GM21528 (cell line): ENCODE results near the gene ACACB.

ENCODE experiments used
- ATAC-seq: cut with Tn5 transposase; IDR thresholded peaks from one replicate; pipeline ENCODE4 v1.9.1; 2021; ENCODE audit warnings: mild to moderate bottlenecking, moderate library complexity; ENCODE audit not compliant: unreplicated experiment, low FRiP score

The ACACB gene

DNA sequence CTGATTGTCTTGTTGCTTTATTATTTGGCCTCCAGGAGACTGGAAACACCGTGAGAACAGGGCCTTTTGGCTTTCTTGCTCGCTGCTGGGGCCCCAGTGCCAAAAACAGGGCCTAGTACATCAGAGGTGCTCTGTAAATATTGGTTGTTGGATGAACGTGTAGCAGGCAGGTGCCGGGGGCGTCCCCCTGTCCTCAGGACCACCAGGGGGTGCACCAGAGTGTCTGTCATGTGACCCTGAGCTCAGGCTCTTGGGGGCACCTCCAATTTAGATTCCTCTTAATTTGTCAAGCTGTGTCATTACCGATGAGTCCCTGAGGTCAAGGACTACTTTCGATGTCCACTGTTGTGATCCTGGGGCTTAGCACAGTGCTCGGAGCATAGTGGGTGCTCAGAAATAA, 87.1 kb downstream of the ACACB start:
- no peak for ATAC-seq

DNA sequence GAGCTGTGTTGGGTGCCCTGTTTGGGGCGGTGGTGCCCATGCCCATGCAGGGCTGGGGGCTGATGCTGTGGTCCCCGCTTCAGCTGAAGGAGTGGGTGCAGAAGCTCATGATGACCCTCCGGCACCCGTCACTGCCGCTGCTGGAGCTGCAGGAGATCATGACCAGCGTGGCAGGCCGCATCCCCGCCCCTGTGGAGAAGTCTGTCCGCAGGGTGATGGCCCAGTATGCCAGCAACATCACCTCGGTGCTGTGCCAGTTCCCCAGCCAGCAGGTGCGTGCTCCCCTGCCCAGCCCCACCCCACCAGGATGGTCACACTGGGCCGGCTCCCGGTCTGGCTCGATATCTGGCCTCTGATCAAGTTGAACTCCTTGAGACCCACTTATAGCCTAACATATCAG, 92.7 kb downstream of the ACACB start:
- ATAC-seq: no peak

DNA sequence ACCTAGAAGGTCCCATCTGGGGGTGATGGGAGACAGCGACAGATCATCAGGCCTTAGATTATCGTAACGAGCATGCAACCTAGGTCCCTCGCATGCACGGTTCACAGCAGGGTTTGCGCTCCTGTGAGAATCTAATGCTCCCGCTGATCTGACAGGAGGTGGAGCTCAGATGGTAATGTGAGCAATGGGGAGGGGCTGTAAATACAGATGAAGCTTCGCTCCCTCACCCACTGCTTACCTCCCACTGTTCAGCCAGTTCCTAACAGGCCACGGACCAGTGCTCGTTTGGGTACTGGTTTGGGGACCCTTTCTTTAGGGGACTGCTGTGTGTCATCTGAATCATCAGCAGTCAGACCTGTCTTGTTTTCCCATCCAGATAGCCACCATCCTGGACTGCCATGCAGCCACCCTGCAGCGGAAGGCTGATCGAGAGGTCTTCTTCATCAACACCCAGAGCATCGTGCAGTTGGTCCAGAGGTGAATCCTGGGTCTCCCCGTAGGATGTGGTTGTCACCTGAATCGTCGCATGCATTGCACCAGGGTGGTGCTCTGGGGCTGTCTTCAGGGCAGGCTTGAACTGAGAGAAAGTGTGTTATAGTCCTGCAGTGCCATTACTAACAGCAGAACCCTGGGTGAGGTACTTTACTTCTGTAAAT, 96.2 kb downstream of the ACACB start:
- ATAC-seq: no peak

DNA sequence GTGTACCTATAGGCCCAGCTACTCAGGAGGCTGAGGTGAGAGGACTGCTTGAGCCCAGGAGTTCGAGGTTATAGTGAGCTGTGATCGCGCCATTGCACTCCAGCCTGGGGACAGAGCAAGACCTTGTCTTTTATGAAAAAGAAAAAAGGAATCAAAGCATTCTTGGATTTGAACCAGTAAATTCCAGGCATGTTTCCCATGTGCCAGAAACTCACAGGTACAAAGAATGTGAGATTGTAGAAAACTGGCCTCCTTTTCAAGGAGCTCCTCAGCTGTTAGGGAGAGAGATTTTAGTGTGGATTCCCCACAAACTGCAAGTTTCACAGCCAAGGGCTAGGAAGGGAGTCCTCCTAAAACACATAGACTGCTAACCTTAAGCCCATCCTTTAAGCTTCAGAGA, 97.7 kb downstream of the ACACB start:
- no peak for ATAC-seq

DNA sequence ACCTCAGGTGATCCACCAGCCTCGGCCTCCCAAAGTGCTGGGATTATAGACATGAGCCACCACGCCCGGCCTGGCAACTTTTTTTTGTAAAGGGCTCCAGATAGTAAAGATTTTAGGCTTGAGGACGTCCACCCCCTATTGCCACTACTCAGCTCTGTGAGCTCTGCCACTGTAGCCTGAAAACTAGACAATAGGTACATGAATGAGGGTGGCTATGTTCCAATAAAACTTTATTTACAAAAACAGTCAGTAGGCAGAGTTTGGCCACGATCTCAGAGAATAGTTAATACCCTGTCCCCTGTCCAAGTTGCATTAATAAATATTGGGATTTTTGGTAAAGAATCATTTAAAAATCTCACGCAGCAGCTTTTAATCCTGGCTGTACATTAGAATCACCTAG, 102.6 kb downstream of the ACACB start:
- ATAC-seq: no peak

DNA sequence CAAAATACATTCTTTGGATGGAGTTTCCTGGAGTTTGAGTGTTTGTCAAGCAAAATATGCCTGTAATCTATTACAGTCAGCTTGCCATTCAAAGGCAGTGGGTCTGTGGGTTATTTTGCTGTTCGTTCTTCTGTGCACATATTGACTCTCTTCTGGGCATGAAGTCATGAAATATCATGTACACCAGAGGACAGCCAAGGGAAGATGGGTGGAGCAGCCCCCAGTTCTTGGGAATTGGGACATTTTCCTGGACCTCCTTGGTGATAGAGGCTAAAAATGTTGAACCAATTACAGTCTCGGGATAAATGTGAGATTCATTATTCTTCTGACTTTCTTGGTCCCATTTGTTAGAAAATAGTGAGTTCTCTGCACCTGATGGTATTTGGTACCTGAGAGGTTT, 103.6 kb downstream of the ACACB start:
- ATAC-seq: no peak

DNA sequence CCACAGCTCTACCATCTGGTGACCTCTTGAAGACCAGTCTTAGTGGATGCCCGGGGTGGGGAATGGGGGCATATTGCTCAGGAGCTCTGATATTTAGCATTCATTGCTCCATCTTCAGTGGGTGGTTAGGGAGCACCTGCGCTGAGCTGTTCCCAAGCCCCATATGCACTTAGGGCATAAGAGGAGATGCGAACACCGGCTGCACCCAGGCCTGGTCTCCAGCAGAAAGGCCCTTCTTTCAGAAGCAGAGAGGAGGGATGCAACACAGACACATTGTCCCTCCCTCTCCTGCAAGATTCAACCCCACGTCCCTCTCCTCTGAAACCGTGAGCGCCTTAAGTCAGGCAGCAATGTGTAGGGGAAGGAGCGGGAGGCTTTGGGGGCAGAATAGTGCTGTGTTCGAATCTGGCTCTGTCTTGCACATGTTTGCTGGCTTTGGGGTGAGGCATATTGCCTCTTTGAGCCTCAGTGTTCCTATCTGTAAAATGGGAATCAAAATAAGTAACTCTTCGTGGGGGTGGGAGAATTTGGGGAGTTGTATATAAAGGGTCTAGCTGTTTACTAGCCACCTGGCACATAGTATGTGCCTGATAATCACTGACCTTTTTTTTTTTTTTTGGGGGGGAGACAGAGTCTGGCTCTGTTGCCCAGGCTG, 105.0 kb downstream of the ACACB start:
- ATAC-seq: no peak

DNA sequence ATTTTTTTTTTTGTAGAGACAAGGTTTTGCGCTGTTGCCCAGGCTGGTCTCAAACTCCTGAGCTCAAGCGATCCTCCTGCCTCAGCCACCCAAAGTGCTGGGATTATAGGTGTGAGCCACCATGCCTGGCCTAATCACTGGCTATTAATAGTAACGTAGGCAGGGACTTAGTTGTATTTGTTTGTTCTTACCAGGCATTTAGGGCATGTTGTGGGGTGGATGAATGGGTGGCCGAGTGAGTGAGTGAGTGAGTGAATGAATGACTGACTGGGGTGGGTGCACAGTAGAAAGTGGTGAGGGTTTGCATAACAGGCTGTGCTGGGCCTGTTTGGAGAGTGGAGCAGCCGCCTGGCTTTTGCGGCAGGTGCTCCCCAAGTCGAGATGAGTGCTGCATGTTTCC, 105.7 kb downstream of the ACACB start:
- no peak for ATAC-seq

DNA sequence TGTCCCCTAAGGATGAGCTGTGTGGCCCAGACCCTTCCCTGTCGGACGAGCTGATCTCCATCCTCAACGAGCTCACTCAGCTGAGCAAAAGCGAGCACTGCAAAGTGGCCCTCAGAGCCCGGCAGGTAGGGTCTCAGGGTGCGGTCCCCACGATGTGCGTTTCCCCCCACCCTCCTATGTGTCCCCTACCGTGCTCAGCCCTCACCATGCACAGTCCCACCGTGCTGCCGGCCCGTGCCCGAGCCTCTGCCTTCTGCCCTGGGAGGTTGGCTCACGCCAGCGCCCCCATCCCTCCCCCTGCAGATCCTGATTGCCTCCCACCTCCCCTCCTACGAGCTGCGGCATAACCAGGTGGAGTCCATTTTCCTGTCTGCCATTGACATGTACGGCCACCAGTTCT, 106.1 kb downstream of the ACACB start:
- ATAC-seq: no peak

DNA sequence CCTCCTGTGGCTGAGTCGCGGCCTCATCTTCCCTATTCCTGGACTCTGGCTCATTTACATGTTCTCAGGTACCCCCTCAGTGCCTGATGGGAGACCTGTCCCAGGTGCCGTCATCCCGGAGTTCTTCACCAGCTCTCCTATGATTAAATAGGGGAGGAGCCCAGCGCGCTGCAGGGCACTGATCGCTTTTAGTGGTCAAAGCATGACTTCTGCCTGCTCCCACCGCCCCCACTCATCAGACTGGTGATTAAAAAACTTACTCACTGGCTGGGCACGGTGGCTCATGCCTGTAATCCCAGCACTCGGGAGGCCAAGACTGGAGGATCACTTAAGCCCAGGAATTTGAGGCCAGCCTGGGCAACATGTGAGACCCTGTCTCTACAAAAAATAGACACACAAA, 106.8 kb downstream of the ACACB start:
- ATAC-seq: no peak

DNA sequence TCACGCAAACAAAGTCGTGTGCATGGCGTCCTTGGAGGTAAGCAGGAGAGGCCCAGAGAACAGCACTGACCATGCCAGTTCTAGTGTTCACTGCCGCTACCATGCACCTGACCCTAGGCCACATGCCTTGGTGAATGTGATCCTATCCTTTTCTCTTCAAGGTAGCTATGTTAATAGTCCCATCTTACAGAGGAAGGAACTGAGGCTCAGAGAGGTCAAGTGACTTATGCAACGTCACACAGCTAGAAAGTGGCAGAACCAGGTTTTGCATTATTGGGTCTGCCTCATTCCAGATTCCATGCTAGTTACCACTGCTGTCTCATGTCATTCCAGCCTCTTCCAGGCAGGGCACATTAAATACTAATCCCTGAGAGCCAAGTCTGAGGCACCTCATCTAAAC, 107.5 kb downstream of the ACACB start:
- no peak for ATAC-seq

DNA sequence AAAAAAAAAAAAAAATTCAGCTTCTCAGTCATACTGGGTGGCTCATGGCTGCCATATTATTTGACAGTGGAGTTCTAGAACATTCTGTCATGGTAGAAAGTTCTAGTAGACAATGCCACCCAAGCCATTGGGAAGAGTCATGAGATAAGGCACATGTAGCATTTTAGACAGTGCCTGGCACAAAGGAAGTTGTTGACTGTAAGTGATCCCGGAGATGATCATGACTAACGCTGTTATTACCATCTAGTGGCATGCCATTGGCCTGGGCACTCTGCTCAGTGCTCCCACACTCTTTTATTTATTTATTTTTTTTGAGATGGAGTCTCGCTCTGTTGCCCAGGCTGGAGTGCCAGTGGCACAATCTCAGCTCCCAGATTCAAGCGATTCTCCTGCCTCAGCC, 112.3 kb downstream of the ACACB start:
- no peak for ATAC-seq

DNA sequence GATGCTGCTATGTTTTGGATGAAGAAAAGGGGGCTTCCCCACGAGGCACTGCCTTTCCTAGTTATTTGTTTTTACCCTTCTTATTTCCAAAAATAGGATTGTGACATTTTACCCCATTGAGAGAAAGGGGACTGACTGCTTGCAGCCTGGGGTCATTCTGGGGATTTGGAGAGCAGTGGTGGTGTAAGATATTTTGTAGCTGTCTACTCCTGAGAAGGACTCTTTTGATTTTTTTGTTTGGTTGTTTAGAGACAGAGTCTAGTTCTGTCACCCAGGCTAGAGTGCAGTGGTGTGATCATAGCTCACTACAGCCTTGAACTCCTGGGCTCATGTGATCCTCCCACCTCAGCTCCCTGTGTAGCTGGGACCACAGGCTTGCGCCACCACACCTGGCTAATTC, 113.8 kb downstream of the ACACB start:
- no peak for ATAC-seq

DNA sequence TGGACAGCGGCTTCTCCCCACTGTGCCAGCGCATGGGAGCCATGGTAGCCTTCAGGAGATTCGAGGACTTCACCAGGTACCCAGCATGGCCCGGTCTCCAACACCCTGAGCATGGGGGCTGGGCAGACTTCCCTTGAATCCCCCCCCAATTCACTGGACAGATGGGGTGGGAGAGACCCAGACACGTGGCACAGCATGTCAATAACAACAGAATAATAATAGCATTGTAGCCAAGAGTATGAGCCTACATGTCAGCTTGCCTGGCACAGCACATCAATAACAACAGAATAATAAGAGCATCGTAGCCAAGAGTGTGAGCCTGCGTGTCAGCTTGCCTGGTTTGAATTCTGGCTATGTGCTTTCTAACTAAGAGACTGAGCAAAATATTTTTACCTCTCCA, 116.3 kb downstream of the ACACB start:
- no peak for ATAC-seq

DNA sequence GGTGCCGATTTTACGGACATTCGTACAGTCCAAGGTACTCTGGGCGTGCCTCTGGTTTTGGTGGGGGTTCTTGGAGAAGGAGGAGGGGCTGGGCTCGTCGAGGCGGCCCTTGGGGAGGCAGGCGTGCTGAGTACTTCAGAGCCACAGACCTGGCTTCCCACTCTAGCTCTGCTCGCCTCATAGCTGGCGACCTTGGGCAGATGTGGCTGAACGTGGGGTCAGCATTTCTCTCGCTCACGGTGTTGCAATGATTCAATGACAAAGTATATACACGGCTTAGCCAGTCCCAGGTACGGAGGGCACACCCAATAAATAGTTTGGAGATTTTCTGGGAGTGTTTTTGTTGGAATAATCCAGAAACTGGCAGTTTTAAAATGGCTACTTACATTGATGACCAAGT, 117.6 kb downstream of the ACACB start:
- ATAC-seq: no peak

DNA sequence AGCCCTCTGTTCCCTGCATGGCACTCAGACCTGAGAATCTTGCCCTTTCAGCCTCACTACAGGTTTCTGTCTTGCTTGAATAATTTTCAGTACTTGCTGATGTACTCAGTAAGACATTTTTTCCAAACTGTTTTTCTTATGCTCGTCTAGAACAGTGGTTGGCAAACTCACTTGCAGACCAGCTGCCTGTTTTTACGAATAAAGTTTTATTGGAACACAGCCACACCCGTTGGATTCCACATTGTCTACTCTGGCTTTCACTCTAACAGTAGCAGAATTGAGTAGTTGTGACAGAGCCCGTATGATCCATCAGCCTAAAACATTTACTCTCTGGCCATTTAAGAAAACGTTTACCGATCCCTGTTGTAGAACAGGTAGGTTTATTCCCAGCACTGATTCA, 119.9 kb downstream of the ACACB start:
- ATAC-seq: no peak

DNA sequence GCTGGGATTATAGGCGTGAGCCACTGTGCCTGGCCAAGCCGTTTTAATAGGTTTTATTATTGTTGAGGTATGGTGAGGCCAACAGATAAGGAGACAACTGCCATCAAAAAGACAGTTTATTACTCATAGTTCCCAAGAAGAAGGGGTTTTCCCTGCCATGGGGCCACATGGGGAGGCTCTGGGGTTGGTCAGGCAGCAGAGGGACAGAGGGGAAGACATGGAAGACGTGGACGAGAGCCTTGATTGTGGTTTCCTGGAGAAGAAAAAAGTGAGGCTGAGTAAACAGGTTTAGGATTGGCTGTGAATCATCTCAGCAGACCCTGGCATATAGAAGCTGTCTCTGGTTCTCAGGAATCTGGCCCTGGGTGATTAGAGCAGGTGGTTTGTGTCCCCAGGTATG, 122.8 kb downstream of the ACACB start:
- ATAC-seq: no peak

DNA sequence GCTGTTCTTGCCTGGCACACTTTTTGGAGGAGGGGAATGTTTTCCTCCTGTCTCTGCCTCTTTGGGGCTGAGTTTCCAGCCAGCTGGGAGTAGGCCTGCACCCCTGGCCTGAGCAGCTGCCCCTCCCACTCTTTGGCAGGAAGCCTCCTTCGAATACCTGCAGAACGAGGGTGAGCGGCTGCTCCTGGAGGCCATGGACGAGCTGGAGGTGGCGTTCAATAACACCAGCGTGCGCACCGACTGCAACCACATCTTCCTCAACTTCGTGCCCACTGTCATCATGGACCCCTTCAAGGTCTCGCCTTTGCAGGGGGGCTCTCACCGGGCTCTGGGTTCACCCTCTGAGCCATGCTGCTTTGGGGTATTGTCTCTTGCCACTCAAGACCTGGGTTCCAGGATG, 123.3 kb downstream of the ACACB start:
- no peak for ATAC-seq

DNA sequence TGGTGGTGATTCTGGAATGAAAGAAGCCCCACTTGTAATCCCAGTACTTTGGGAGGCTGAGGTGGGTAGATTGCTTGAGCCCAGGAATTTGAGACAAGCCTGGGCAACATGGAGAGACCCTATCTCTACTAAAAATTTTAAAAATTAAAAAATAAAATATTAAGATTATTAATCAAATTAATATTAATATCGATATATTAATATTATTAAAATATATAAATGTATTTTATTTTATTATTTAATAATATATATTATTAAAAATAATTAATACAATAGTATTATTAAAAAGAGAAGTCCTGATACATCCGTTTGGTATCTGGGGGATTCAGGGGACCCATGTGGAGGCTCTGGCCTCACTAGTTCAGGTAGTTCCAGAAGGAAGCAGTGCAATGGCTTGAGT, 124.0 kb downstream of the ACACB start:
- ATAC-seq: no peak

DNA sequence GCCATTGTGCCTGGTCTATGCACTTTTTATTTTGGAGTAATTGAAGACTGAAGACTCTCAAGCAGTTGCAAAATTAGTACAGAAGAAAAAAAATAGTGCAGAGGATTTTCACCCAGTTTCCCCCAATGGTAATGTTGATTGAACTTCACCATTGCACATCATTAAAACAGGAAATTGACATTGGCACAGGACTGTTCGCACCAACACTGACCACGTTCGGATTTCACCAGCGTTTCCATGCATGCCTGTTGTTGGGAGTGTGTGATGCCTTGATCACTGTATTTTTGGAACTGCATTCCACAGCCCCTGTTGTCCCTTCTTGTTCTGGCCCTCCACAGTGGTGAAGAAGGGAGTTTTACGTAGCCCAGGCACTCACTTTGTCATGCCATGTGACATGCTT, 125.5 kb downstream of the ACACB start:
- no peak for ATAC-seq

DNA sequence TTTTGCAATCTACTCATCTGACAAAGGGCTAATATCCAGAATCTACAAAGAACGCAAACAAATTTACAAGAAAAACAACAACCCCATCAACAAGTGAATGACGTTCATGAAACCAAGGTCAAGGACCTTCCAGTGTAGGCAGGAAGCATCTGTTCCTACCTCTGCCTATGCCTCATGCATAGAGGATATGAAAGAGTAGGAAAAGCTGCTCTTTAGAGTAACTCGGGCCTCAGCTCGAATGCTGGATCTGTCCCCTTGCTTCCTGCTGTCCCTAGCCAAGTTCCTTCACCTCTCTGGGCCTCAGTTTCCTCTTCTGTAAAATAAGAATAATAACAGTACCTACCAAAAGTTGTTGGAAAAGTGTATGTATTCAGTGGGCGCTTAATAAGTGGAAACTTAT, 127.7 kb downstream of the ACACB start:
- ATAC-seq: no peak

DNA sequence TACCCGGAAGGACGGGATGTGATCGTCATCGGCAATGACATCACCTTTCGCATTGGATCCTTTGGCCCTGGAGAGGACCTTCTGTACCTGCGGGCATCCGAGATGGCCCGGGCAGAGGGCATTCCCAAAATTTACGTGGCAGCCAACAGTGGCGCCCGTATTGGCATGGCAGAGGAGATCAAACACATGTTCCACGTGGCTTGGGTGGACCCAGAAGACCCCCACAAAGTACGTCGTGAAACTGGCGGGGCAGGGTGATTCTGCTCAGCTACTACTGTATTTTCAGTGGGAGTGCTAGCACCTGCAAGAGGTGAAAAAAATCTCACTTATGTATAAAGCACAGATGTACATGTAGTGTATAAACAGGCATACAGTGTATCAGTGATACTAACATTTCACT, 129.8 kb downstream of the ACACB start:
- no peak for ATAC-seq
